CD4-positive, alpha-beta T cell treated with Interleukin-2 at 100 ng/mL for 4 hours (primary cell): Measurements from ENCODE around the gene BSCL2.
A peak's percentile ranks its signal among the peaks of the same experiment; 100 is the strongest.
"Not testable (repeated sequence)": the region's sequence is repeated elsewhere in the genome, so short reads cannot be mapped to it uniquely, and the experiment has no call there.

ENCODE experiments used
- DNase-seq: peaks from one replicate; pipeline ENCODE4 v3.0.0-alpha.2; 2020; ENCODE audit warnings: low spot score

Gene BSCL2

DNA sequence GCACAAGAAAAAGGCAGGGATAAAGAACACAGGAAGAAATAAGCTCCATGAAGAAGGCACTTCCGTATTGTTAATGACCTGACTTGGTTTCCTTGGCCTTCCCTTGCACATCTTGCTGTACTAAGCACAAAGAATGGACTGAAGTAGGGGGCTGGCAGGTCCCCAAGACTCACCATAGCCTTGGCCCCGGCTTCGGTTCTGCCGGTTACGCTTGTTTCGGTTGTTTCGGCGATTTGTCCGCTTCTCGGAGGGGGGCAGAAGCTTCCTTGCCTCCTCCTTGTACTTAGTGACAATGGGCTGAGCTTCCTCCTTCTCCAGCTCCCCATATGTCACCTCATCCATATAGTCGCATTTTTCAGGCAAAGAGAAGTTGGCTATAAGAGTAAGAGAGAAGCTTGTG lies 9.6 kb upstream of the BSCL2 start:
- DNase-seq: no peak

DNA sequence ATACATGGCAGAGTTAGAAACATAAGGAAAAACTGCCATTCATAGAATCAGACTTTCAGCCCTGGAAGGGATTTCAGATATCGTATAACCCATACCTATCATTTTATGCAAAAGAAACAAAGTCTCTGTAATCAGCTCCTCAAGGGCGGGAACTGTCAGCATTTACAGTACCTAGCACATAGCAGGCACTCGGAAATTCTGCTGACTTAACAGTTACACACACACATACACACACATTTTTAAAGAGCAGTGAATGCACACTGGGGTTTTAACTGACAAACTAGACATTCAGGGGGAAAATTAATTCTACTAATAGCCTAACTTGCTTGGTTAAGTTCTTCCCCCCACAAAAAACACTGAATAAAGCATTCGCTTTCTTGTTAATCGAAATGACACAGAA lies 9.0 kb upstream of the BSCL2 start:
- DNase-seq: no peak

DNA sequence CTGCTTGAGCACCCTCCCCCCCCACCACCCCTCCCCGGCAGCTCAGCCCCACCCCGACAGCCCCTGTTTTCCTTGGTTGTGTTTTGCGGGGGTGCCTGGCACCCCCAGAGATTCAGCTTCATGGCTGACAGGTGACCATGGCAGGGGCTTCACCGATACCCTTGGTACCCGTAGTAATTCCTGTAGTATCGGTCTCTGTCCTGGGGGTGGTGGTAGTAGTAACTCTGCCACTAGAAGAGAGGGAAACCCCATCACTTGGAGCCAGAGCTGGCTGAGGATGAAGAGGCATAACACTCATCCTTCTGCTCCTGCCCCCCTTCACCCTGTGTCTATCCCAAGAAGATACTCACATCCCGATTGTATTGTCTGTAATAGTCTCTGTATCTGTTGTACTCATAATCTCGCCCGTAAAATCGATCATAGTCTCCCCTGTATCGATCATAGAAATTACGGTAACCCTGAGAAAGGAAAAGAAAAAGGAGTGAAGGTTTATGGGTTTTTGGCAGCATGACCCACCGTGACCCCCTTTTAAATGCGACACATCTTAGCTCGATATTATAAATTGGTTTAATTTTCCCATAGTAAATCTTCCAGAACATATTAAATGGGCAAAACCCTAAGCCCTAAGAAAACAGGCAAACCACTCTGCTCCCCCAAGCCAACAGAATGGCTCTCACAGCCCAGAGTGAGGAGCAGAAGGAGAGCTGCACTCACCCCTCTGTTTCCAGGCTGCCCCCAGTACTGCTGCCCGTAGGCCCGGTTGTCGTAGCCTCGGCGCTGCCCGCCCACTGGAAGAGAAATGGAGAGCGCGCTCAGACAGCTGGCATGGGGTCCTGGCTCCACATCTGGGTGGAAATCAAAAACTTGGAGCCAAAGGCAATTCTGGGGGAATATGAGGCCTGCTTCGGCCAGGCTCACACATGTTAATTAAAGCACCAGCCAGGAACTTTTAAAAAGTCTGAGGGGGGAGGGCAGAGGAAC lies 8.2 kb upstream of the BSCL2 start:
- no peak for DNase-seq

DNA sequence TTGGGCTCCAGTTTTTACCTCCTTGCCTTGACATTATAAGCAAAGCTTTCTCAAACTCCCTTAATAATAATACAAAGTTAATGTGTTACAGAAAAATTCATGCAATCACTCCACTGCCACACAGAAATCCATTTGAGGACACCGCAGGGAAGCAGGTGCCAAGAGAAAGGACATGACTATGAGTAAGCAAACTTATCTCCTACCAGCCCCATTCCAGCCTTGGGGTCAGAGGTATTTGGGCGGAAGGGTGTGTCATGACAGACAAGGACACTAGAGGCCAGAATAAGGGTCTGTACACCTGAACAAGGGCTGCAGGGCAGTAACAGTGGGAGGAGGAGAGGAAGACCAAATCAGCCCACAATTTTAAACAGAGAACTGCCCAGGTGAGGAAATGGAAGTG lies 6.1 kb upstream of the BSCL2 start:
- no peak for DNase-seq

DNA sequence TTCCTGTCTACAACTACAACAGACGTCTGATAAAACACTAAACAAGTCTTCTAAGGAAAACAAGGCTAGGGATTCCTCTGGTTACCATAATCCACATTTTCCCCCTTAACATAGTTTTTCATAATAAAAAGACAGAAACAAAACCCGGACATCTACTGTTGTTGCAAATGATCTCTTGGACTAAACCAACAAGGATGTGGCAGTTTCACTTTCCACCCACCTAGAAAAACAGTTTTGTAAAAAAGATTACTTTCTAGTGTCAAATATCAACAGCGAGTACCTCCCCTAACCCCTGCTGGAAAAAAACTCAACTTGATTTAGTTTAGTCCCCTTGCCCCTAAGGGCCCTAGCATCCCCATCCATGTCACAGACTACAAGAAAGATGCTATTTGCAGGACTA lies 5.6 kb upstream of the BSCL2 start:
- peak; percentile 21 for DNase-seq

DNA sequence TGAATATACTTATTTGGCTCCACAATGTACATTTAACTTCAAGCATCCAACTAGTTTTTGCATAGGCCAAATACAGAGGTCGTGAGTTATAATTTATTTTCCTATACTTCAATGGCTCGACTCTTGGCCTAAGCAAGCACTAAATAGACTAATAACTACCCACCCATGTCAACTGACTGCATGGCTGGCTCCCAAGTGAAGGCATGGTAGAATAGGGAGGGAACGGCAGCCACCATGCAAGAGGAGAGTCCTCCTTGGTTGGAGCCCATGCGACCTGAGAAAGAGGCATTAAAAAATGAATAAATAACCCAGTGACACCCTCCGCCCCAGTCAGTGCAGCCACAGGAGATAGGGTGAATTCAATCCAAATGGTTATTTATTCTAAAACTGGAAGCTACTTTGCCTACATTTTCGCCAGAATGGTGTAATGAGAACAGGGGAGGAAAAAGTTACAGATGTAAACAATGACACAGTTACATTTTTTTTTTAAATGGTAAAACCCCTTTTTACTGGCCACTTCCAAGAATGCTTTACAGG lies 5.1 kb upstream of the BSCL2 start:
- no peak for DNase-seq

DNA sequence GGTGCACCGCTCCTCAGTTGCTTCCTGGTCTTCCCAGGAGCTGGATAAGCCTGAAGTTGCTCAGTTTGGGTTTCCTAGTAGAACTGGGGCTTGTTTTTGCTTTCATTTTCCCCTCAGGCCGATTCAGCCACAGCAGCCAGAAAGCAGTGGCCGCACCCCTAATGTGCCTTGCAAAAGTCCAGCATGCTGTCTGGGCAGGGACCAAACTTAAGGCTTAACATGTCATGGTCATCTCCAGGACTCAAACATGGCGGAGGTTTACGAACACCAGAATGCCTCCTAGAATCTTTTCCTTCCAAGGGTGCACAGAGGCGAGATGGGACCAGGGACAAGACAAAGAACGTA lies 2.7 kb upstream of the BSCL2 start:
- DNase-seq: no peak

DNA sequence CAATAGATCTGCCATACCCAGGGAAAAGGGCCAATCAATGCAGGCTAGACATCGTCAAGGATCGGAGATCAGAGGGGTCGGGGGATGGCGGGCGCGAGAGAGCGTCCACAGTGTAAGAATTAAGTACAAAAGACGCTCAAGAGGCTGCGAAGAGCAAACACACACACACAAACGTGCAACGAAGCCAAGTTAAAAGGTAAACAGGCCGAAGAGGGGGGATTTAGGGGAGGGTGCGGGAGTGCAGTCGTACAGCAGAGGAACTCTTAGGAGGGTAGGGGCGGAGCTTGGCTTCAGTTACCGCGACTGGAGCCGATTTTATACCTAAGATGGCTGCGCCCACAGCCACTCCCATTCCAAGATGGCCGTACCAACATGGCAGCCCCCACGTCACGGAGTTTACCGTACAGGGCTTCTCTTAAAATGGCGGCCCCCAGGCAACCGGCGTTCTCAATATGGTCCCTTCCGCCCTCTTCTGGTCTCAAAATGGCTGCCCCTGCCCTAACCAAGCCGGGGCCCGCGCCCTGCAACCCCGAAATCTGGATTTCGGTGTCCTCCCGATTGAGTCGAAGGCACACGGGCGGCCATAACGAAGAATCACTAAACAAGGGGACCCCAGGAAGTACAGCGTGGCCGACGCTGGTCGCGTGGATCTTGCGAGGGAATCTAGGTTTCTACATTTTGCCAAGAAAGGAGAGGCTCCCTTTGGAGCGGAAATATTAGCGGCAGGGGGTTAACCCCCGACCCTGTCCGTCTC lies 2.2 kb upstream of the BSCL2 start:
- DNase-seq: peak; percentile 98

DNA sequence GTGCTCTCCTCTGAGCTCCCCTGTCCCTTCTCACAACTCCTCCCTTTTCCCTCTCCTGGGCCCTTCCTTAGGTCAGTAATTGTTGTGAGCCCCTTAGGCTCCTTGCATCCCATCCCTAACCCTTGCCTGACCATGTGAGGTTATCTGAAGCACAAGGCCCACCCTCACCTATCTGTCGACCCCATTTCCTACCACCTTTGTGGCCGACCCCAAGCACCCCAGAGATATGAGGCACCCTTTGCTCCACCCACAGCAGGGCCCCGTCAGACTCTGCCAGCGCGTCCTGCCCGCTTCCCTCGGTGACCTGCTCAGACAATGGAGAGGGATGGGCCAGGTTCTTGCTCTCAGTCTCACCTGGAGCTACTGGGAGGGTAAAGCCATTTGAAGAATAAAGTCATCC lies 1.6 kb upstream of the BSCL2 start:
- peak; percentile 54 for DNase-seq

DNA sequence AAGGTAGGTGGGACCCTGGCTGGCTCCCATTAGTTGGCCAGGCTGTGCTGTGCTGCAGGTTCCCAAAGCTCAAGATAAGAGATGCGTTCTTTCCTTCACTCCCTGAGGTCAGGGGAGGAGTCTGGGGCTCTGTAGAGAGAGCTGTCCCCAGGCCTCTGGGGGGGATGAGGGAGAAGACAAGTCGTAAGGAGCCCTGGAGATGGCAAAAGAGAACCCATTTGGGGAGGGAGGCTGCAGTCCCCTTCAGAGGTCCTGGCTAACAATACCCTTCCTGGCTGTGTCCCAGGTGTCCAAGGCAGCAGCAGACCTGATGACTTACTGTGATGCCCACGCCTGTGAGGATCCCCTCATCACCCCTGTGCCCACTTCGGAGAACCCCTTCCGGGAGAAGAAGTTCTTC lies 1.2 kb upstream of the BSCL2 start:
- DNase-seq: no peak

DNA sequence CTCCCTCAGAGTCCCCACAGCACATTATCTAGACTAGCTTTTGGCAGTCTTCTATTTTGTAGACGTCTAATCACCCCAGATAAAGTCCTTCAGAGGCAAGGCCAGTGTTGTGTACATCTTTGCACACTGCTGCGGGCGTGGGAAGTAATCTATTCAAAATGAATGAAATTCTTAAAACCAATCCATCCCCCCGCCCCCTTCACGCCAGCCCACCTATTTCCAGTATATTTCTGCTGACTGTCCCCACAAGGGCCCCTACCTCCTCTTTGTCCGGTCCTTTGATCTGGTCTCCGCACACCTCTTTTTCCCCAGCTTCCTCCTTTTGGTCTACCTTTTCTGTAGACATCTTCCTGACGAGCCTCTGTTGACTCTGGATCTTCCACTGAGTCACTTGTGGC lies 375 bp downstream of the BSCL2 start:
- no peak for DNase-seq

DNA sequence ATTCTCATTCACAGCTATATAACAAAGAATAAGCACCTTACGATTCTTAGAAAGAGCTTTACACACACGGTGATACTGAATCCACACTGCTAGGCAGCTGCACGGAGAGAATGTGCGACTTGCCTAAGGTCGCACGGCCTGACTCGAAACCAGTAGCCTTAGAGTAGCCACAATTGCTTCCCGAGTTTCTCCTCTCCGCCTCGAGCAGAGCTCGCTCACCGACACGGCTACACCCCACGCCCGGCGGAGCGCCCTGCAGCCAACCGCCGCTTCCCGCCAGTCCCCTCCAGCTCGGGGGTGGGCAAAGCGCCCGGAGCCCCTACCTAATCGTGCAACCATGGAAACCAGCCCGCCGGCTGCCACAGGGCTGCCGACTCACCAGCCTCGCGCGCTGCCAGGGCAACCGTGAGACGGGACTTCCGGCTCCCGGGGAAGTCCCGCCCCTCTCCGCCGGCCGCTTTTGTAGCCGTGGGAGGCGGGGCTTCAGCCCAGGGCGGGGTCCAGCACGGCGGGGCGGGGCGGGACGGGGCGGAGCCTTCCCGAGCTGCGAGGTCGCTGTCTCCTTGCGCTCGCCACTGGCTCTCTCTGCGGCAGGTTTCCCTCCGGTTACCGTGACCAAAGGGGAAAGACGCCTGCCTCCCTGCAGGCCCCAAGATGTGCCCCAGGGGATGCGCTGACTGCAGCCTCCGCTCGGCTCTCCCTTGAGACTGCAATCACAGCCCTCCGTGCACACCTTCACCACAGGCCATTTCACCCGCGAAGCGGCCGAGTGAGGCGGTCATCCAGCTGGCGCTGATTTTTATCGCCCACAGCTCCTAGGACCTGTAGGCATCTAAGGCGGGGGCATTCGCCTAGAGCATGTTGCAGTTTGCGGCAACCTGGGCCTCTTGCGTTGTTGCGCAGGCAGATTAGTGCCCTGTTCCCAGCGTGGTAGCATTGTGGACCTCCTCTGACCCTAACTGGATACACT lies 1.1 kb downstream of the BSCL2 start:
- DNase-seq: peak; percentile 94

DNA sequence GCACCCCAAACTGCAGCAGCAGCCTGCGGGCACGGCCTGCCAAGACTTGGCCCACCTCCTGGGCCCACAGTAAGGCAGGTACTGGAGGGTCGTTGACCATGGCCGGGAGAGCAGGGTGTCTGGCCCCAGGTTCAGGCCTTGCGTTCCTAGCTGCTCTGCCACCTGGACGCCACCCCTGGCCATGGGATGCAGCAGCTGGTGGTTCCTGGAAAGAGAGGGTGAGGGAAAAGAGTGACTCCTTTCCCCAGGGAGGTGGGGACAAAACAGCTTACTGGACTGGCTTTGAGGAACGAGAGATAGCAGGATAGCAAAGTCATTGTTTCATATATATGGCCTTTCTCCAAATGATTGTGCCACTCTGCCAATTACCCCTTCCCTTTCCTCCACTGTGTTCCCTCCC lies 1.8 kb downstream of the BSCL2 start:
- DNase-seq: no peak

DNA sequence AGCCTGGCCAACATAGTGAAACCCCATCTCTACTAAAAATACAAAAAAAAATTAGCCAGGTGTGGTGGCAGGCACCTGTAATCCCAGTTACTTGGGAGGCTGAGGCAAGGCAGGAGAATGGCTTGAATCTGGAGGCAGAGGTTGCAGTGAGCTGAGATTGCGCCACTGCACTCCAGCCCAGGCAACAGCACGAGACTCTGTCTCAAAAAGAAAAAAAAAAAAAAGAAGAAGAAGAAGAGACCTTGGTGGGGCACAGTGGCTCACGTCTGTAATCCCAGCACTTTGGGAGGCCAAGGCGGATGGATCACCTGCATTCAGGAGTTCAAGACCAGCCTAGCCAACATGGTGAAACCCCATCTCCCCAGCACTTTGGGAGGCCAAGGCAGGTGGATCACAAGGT lies 3.3 kb downstream of the BSCL2 start:
- DNase-seq: not testable (repeated sequence)

DNA sequence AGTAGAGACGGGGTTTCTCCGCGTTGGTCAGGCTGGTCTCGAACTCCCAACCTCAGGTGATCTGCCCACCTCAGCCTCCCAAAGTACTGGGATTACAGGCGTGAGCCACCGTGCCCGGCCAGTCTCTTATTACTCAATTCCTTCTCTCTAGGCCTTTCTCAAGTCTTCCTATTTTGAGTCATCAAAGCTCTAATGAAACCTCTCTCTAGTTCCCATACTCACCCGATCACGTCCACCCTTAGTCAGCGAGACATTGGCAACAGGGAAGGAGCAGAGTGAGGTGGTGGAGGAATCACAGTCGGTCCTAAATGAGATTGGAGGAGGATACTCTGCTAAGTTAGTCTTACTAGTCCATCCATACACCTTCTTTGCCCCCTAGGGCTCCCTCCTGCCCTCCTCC lies 5.0 kb downstream of the BSCL2 start:
- DNase-seq: no peak

DNA sequence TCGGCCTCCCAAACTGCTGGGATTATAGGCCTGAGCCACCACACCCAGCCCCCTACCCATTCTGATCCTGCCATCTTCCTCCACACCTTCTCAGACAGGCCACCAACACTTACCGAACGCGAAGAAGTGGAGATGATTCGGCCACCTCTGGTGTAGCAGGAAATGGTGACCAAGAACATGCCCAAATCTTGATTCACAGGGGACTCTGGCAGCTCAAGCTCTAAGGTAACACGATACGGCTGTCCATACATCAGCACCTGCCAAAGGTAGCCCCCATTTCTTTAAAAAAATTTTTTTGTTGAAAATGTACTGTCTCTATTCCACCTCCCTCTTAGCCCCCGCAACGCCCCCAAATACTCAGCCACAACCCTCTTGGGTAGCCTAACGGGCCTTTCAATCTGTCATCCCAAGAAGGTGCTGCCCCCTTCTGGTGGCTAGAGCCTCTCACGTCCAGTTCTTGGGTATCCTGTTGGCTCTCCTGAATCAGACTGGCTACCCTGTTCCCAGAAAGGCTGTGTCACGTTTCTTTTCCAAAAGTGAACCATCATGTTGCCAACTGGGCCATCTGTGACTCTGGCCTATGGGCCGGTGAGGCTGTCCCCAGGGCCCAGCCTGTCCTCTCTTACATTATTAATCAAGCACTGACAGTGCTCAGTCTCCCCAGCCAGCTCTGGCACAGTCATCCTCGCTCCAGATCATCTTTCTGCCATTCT lies 12.6 kb downstream of the BSCL2 start:
- peak; percentile 83 for DNase-seq

DNA sequence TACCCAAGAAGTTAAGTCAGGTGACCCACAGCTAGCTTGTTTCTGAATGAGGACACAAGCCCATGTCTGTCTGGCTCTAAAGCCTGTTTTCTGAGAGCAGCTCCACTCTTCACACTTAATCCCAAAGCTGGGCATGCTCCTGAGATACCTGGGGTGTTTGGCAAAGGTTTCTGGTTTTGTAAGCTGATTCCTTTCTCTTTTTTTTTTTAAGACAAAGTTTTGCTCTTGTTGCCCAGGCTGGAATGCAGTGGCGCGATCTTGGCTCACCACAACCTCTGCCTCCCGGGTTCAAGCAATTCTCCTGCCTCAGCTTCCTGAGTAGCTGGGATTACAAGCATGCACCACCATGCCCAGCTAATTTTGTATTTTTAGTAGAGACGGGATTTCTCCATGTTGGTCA lies 13.6 kb downstream of the BSCL2 start:
- DNase-seq: not testable (repeated sequence)

DNA sequence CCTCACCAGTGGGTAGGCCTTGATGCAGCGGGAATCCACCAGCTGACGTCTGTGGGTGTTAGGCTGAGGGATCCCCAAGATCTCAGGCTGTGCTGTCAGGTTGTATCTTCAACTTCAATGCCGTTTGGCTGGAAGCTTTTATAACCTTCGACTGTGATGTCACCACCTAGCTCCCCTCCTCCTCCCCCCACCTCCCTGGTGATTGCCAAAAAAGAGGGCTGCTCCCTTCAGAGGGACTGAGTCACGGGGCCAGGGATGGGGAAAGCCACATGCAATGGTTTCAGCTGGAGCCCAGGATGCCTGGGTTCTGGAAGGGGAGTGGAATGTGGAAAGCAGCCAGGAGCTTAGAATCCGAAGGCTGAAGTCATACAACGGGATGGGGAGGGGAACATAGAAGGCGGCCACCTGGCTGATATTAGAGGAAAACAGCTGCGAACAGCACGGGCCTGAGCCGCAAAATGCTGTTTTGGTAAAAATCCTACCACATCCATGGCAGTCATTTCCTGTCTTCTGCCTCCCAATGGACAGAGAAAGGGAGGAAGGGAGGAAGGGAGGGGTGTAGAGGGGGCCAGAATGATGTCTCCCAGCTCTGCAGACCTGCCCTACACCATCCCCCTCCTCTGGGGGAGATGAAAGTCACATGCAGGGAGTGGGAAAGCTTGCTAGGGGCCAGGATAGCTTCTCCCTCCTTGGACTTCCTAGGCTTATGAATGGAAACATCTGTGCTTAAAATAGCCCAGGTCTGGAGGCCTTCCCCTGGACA lies 17.6 kb downstream of the BSCL2 start, which contains the start of gene LRRN4CL:
Gene LRRN4CL (minus strand): TSS at position 110 of the 763 bp plus-strand sequence. CDS start 1,022 bp downstream, outside the sequence.
- DNase-seq: no peak

DNA sequence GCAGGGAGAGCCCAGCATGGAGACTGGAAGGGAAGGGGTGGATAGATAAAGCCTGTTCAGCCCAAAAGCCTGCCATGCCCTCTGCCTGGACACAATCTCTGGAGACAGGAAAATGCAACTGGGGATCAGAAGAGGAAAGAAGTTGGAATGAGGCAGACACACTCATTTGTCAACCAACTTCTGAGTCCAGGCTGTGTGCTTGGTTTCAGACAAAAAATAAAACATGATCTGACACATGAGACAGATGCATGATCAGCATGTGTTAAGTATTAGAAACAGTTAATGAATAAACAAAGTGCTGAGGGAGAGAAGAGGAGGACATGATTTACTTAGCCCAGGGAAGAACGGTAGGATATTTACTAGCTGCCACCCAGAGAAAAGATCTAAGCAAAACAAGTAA lies 18.7 kb downstream of the BSCL2 start:
- no peak for DNase-seq
